Activated T-cell treated with anti-CD3 and anti-CD28 coated beads for 24 hours (primary cell): ENCODE results near the gene DYNLT4.
A peak's percentile ranks its signal among the peaks of the same experiment; 100 is the strongest.
"Not testable (repeated sequence)": the region's sequence is repeated elsewhere in the genome, so short reads cannot be mapped to it uniquely, and the experiment has no call there.

Experiments
- DNase-seq: peaks from one replicate; pipeline ENCODE4 v3.0.0-alpha.2; 2020; ENCODE audit warnings: low read depth

DYNLT4 gene, protein sequence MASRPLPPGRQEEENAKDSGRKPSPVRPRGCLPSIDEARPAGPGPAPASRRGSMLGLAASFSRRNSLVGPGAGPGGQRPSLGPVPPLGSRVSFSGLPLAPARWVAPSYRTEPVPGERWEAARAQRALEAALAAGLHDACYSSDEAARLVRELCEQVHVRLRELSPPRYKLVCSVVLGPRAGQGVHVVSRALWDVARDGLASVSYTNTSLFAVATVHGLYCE

DNA sequence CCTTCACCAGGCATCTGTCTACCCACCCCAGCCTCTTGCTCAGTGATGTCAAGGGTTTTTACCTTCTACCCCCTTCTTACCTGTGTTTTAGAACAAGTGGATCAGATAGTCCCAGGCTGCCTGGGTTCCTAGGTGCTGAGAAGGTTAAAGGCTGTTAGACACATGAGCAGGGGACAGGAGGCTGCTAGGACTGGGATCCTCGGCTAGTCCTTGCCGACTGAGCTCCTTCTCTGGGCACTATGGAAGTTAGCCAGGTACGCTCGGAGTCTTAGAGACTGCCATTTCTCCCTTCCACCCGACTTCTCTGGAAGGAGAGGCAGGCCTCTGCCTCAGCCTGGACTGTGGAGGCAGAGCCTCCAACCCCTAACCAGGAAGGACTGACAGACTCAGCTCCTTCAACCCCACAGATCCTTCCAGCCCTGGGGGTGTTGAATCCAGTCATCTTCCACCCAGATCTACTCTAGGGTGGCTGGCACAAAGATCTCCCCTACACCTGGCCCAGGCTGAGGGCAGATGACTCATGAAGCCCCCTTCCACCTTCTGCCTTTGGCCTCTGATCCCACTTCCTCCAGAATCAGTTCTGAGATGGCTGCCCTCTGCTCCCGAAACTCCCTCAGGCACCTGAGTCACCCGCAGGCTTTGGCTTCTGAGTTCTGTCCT, at the start of gene DYNLT4:
TSS of gene DYNLT4 (minus strand) at position 648 of the 660 bp plus-strand sequence. CDS start 683 bp downstream, outside the sequence.
- DNase-seq, result no peak

DNA sequence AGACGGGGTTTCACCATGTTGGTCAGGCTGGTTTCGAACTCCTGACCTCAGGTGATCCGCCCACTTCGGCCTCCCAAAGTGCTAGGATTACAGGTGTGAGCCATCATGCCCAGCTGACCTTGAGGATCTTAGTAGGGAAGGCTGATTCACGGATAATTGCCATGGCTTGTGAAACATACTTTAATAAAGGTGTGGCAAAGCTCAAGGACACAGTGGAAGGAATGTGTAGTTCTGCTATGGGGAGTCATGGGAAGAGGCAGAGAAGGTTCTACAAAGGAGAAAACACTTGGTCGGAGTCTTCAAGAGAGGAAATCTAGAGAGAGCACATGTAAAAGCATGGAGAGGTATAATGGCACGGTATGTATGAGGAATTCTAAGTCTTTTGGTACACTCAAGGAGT, 48.6 kb upstream of the DYNLT4 start:
- no peak for DNase-seq

GRCh38 chr1:44854970-44855369, 47.8 kb upstream of the DYNLT4 start:
- DNase-seq, result no peak

GRCh38 chr1:44853201-44853600, 46.0 kb upstream of the DYNLT4 start:
- DNase-seq, result no peak

DNA sequence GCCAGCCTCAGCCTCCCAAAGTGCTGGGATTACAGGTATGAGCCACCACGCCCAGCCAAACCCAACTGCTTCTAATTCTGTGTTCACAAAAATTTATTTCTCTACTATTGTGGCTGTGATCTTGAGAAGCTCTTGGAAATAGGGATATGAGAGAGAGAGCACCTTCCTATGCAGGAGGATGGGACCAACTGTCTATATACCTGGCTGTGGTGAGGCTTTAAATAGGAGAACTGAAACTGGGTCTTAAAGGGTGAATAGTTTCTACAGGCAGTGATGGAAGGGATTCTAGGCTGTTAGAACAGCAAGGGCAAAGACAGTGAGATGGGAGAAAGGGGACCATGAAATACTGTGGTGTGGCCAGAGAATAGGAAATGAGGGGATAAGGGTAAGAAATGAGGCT, 44.2 kb upstream of the DYNLT4 start:
- DNase-seq, result no peak

DNA sequence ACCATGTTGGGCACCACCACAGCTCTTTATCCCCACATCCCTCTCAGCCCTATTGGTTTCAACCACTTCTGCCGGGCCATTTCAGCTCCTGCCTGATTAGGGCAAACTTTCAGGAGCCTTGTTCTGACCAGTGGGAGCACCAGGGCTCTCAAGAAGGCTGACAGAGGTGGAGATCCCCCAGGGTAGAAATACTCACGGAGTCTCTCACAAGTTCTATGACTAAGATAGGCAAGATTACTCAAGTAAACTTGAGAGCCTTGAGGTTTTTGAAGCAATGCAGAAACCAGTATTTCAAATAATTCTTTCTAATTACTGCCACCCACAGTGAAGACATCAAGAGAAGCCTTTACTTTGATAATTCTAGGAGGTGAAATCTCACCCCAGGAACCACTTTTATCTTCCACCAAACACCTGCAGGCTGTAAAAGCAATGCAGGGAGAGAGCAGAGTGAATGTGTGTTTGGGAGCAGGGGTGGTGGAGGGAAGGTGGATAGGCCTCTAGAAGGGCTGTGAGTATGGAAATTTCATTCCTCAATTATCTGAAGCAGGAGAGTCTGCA, 42.5 kb upstream of the DYNLT4 start:
- no peak for DNase-seq

GRCh38 chr1:44848456-44849181, 41.5 kb upstream of the DYNLT4 start:
- no peak for DNase-seq

- DNase-seq, result no peak
Measured at GRCh38 chr1:44847845-44848244, 40.7 kb upstream of the DYNLT4 start.

DNA sequence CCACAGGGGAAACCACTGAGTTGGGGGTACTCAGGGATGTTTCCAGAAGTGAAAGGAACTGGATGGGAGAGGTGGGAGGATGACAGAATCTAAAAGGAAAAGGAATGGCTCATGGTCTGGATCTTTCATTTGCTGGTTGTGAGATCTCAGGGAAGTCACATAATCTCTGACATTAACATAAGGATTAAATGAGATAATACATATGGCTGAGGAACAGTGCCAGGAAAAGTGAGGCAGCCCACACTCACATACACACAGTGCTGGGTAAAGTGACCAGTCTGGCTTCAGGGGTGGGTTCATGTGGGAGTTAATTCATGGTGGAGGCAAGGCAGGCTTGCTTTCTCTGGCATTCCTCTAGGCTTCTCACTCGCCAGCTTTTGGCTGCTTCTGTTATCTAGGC, 39.8 kb upstream of the DYNLT4 start:
- DNase-seq, result no peak

GRCh38 chr1:44842862-44843655, 35.9 kb upstream of the DYNLT4 start, which contains the start of gene PTCH2:
TSS of gene PTCH2 (minus strand) at chr1:44843253. CDS start at chr1:44842932, 321 bp downstream.
- DNase-seq, result no peak

GRCh38 chr1:44842486-44842861, 35.3 kb upstream of the DYNLT4 start:
- DNase-seq, result no peak

- no peak for DNase-seq
Measured at GRCh38 chr1:44839576-44839975, 32.4 kb upstream of the DYNLT4 start.

- DNase-seq, result not testable (repeated sequence)
Measured at GRCh38 chr1:44838294-44838693, 31.1 kb upstream of the DYNLT4 start.

- peak; percentile 79 for DNase-seq
Measured at GRCh38 chr1:44835738-44836675, 28.9 kb upstream of the DYNLT4 start.

DNA sequence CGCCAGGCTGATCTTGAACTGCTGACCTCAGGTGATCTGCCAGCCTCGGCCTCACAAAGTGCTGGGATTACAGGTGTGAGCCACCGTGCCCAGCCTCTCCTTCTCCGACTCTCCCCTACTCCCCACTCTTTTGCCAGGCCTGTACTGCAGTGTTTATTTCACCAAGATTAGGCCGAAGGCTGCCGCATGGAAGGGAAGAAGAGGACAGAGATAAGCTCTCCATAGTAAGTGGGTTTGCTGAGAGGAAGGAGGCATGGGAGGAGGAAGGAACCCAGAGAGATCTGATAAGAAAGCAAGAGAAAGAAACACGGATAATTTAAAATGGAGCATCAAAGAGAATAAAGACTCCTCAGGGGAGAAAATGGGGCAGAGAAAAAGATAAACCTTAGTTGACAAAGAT, 27.2 kb upstream of the DYNLT4 start:
- no peak for DNase-seq

- no peak for DNase-seq
Measured at GRCh38 chr1:44832056-44832705, 25.0 kb upstream of the DYNLT4 start.

- no peak for DNase-seq
Measured at GRCh38 chr1:44831516-44831915, 24.4 kb upstream of the DYNLT4 start.

GRCh38 chr1:44830900-44831304, 23.8 kb upstream of the DYNLT4 start:
- no peak for DNase-seq

DNA sequence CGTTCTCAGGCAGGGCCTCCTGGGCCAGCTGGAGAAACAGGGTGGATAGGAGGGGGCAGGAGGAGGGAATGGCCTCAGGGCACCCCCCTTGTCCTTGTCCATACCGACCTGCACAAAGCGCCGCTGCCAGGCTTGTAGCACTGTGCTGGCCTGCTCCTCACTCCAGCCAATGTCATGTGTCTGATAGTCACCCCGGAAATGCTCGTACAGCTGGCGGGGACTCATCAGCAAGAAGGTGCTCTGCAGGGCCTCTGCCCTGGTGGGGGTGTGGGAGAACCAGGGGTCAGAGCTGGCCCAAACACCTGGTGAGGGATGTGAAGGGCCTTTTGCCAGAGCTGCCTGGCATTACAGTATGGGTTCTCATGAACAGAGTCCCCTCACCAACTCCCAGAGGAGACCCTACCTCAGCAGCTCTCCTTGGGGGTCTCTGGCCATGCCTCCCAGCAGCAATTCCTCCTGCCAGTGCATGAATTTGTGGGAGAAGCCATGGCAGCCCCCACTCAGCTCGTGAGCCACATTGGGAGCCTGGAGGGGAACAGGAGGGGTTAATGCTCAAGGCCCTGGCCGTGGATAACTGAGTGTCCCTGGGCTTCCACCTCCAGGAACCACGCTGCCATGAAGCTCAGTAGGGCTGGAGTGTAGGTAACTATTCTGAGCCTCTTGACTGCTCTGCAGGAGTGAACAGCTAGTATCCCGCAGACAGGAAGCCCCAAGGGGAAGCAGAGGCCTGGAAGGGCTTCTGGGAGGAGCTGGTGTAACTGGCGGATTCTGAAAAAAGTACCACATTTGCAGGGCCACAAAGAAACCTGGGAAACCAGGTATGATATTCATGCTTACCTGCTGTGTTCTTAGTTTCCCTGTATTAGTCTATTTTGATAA, 22.6 kb upstream of the DYNLT4 start:
- DNase-seq, result no peak
